ENCODE measurements around the gene MAN2C1.
A peak's percentile ranks its signal among the peaks of the same experiment; 100 is the strongest.
"Not testable (repeated sequence)": the region's sequence is repeated elsewhere in the genome, so short reads cannot be mapped to it uniquely, and the experiment has no call there.

The MAN2C1 gene

DNA sequence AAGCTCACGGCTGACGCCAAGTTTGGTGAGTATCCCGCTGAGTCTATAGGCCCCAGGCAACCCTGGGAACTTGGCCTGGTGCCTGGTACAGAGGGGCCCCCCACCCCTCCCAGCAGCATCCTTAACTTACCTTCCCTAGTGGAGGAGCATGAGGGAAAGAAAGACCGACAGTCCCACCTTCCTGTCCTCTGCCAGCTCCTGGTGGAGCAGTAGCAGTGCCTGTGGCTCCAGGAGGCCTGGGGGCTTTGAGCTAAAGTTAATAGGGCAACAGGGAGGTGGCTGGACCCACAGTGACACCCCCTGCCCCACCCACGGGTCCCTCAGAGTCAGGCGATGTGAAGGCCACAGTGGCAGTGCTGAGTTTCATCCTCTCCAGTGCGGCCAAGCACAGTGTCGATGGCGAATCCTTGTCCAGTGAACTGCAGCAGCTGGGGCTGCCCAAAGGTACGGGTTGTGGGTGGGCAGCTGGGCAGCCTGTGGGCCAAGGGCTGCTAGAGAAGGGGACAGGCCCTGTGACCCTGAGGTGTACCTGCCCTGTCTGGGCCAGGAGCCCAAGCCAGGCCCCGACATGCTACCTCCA is 29.7 kb downstream of the MAN2C1 start:
- H2BK15ac ChIP-seq (ENCODE audit: low read length) = no peak overlapping the region
- no peak overlapping the region for H2BK12ac ChIP-seq (ENCODE audit: low read length)
- no peak overlapping the region for H4K91ac ChIP-seq (ENCODE audit: low read depth, low read length, poor library complexity)
- H3K4ac ChIP-seq (ENCODE audit: low read length) = no peak overlapping the region
- no peak overlapping the region for H2BK5ac ChIP-seq (ENCODE audit: low read length)
- H3K4me3 ChIP-seq (ENCODE audit: low read length in 2 of 2) = no peak overlapping the region
- H2AK5ac ChIP-seq (ENCODE audit: low read depth, low read length) = no peak overlapping the region
- no peak overlapping the region for H4K8ac ChIP-seq (ENCODE audit: low read depth, low read length)
- no peak overlapping the region for H3K9ac ChIP-seq (ENCODE audit: low read depth, low read length, poor library complexity)
- no peak overlapping the region for H2BK120ac ChIP-seq (ENCODE audit: low read depth, low read length)
- H3K36me3 ChIP-seq (replicated peaks in 1 of 2; ENCODE audit: control insufficient read depth in 2 of 2, insufficient read depth in 2 of 2, low read length in 2 of 2) = peaks cover 0 to 30% of the 10 kb centered on the region in 2 donors
- H3K18ac ChIP-seq (ENCODE audit: low read length) = no peak overlapping the region
- peaks cover 4 to 5% of the 10 kb centered on the region in 2 donors for H3K4me1 ChIP-seq (ENCODE audit: control insufficient read depth in 2 of 2, insufficient read depth in 1 of 2, low read depth in 1 of 2, low read length in 2 of 2)
- H3K9me3 ChIP-seq (replicated peaks in 1 of 2; ENCODE audit: control insufficient read depth in 2 of 2, insufficient read depth in 1 of 2, low read depth in 1 of 2, low read length in 2 of 2) = no peaks in the 10 kb centered on the region
- no peak overlapping the region for H3K4me2 ChIP-seq (ENCODE audit: insufficient read depth, low read length, poor library complexity, severe bottlenecking)
- H3K79me1 ChIP-seq (ENCODE audit: low read depth, low read length) = peaks cover 6% of the 10 kb centered on the region
- H3K23ac ChIP-seq (ENCODE audit: low read depth, low read length, poor library complexity) = no peak overlapping the region
- no peak overlapping the region for H3K14ac ChIP-seq (ENCODE audit: low read length)
- no CpG with 5 or more reads among the region's 11 CpGs for WGBS, 2 donors (ENCODE audit: extremely low coverage in 2 of 2, insufficient read length in 2 of 2, insufficient replicate concordance in 1 of 2)
- no peak overlapping the region for H3K27ac ChIP-seq (replicated peaks; ENCODE audit: low read length)
- no peak overlapping the region for H2AFZ ChIP-seq (ENCODE audit: low read length)
- no peaks in the 10 kb centered on the region for H3K27me3 ChIP-seq (ENCODE audit: control insufficient read depth in 3 of 3, insufficient read depth in 3 of 3, low read depth in 1 of 3, low read length in 3 of 3)
- no peak for DNase-seq (ENCODE audit: low spot score)

DNA sequence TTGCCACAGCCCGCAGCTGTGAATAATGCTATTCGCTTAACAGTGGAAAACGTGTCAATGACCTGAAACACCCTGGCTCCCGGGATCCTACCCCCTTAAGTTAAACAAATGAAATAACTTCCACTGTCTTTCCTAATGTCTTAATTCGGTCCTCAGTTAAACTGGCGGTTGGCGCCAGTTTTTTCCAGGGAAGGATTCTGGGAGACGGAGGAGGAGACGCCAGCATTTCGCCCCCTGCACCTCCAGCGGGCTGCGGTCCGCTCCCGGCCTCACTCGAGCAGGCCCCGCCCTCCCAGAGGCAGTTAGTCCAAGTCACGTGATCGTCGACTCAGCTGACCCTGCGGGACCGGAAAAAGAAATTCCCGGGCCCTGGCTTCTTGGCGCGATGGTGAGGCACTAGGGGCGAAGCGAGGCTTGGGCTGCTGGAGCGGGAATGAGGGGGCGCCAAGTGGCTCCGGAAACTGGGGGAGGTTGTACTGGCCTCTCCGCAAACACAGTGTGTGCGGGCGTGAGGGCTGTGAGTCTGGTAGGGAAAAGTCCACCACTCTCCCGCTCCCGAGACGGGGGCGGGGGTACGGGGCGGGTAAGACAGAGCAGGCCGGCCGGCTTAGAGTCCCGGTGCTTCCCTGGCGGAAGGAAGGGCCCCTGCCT is 32.6 kb downstream of the MAN2C1 start, which contains the start of gene COMMD4:
TSS of gene COMMD4 (plus strand) at position 359 of the 651 bp plus-strand sequence. CDS start at position 386, 27 bp downstream.
- Histone ChIP-seq H2AK5ac (ENCODE audit: low read depth, low read length) (peak within 1 kb of the TSS; percentile 66), H3K23ac (ENCODE audit: low read depth, low read length, poor library complexity) (peak within 1 kb of the TSS; percentile 67), H3K4ac (ENCODE audit: low read length) (no peak within 1 kb of the TSS), H4K91ac (ENCODE audit: low read depth, low read length, poor library complexity) (no peak within 1 kb of the TSS), H3K4me3 (ENCODE audit: low read length in 2 of 2) (peak within 1 kb of the TSS; percentile 68 to 95), H2AFZ (ENCODE audit: low read length) (peak within 1 kb of the TSS; percentile 91), H3K27ac (replicated peaks; ENCODE audit: low read length) (no peak within 1 kb of the TSS), H3K36me3 (replicated peaks in 1 of 2; ENCODE audit: control insufficient read depth in 2 of 2, insufficient read depth in 2 of 2, low read length in 2 of 2) (peaks cover 0 to 23% of the 10 kb centered on the region in 2 donors), H3K27me3 (ENCODE audit: control insufficient read depth in 3 of 3, insufficient read depth in 3 of 3, low read depth in 1 of 3, low read length in 3 of 3) (peaks cover 0 to 9% (median 0%) of the 10 kb centered on the region in 3 experiments), H3K14ac (ENCODE audit: low read length) (no peak within 1 kb of the TSS), H3K4me2 (ENCODE audit: insufficient read depth, low read length, poor library complexity, severe bottlenecking) (peak within 1 kb of the TSS; percentile 84), H2BK5ac (ENCODE audit: low read length) (no peak within 1 kb of the TSS), H2BK15ac (ENCODE audit: low read length) (no peak within 1 kb of the TSS), H3K9me3 (replicated peaks in 1 of 2; ENCODE audit: control insufficient read depth in 2 of 2, insufficient read depth in 1 of 2, low read depth in 1 of 2, low read length in 2 of 2) (no peaks in the 10 kb centered on the region), H3K4me1 (ENCODE audit: control insufficient read depth in 2 of 2, insufficient read depth in 1 of 2, low read depth in 1 of 2, low read length in 2 of 2) (peaks cover 4 to 5% of the 10 kb centered on the region in 2 donors), H3K9ac (ENCODE audit: low read depth, low read length, poor library complexity) (peak within 1 kb of the TSS; percentile 72), H2BK12ac (ENCODE audit: low read length) (no peak within 1 kb of the TSS), H2BK120ac (ENCODE audit: low read depth, low read length) (no peak within 1 kb of the TSS), H3K79me1 (ENCODE audit: low read depth, low read length) (peaks cover 6% of the 10 kb centered on the region), H3K18ac (ENCODE audit: low read length) (peak within 1 kb of the TSS; percentile 95), H4K8ac (ENCODE audit: low read depth, low read length) (no peak within 1 kb of the TSS)
- DNase-seq (ENCODE audit: low spot score) = peak; percentile 94
- WGBS, 2 donors (ENCODE audit: extremely low coverage in 2 of 2, insufficient read length in 2 of 2, insufficient replicate concordance in 1 of 2) = no CpG with 5 or more reads among the region's 42 CpGs

DNA sequence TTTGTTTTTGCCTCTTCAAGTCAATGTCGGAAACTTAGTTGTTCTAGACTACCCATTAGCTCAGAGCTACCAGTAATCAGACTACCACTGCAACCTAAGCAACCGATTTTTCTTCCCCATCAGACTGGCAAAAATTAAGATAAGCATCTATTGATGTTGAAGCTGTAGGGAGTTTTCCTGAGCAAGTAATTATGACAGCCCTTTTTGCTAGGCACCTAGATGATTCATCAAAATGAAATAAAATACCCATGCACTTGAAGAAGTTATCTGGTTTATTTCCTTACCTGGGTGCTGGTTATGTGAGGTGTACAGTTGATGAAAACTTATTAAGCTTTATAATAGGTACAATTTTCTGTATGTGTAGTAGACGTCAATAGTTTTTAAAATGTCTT is 33.1 kb downstream of the MAN2C1 start:
- H3K4me2 ChIP-seq (ENCODE audit: insufficient read depth, low read length, poor library complexity, severe bottlenecking) = peak overlapping the region; percentile 21
- H3K27ac ChIP-seq (replicated peaks; ENCODE audit: low read length) = no peak overlapping the region
- no peak overlapping the region for H3K23ac ChIP-seq (ENCODE audit: low read depth, low read length, poor library complexity)
- H3K79me1 ChIP-seq (ENCODE audit: low read depth, low read length) = peaks cover 6% of the 10 kb centered on the region
- no peak overlapping the region for H2BK120ac ChIP-seq (ENCODE audit: low read depth, low read length)
- no peaks in the 10 kb centered on the region for H3K9me3 ChIP-seq (replicated peaks in 1 of 2; ENCODE audit: control insufficient read depth in 2 of 2, insufficient read depth in 1 of 2, low read depth in 1 of 2, low read length in 2 of 2)
- no peak overlapping the region for H2BK15ac ChIP-seq (ENCODE audit: low read length)
- H4K91ac ChIP-seq (ENCODE audit: low read depth, low read length, poor library complexity) = no peak overlapping the region
- no peak overlapping the region for H2BK12ac ChIP-seq (ENCODE audit: low read length)
- H3K18ac ChIP-seq (ENCODE audit: low read length) = no peak overlapping the region
- no peak overlapping the region for H2AK5ac ChIP-seq (ENCODE audit: low read depth, low read length)
- H3K36me3 ChIP-seq (replicated peaks in 1 of 2; ENCODE audit: control insufficient read depth in 2 of 2, insufficient read depth in 2 of 2, low read length in 2 of 2) = peaks cover 0 to 20% of the 10 kb centered on the region in 2 donors
- H4K8ac ChIP-seq (ENCODE audit: low read depth, low read length) = no peak overlapping the region
- H3K4me1 ChIP-seq (ENCODE audit: control insufficient read depth in 2 of 2, insufficient read depth in 1 of 2, low read depth in 1 of 2, low read length in 2 of 2) = peaks cover 4 to 5% of the 10 kb centered on the region in 2 donors
- H3K14ac ChIP-seq (ENCODE audit: low read length) = no peak overlapping the region
- H3K4ac ChIP-seq (ENCODE audit: low read length) = no peak overlapping the region
- H3K9ac ChIP-seq (ENCODE audit: low read depth, low read length, poor library complexity) = no peak overlapping the region
- H3K27me3 ChIP-seq (ENCODE audit: control insufficient read depth in 3 of 3, insufficient read depth in 3 of 3, low read depth in 1 of 3, low read length in 3 of 3) = peaks cover 0 to 13% (median 0%) of the 10 kb centered on the region in 3 experiments
- DNase-seq (ENCODE audit: low spot score) = no peak
- peak overlapping the region; percentile 91 for H2AFZ ChIP-seq (ENCODE audit: low read length)
- no CpG with 5 or more reads among the region's 3 CpGs for WGBS, 2 donors (ENCODE audit: extremely low coverage in 2 of 2, insufficient read length in 2 of 2, insufficient replicate concordance in 1 of 2)
- peak overlapping the region in 1 of 2 donors; percentile 68 for H3K4me3 ChIP-seq (ENCODE audit: low read length in 2 of 2)
- no peak overlapping the region for H2BK5ac ChIP-seq (ENCODE audit: low read length)

DNA sequence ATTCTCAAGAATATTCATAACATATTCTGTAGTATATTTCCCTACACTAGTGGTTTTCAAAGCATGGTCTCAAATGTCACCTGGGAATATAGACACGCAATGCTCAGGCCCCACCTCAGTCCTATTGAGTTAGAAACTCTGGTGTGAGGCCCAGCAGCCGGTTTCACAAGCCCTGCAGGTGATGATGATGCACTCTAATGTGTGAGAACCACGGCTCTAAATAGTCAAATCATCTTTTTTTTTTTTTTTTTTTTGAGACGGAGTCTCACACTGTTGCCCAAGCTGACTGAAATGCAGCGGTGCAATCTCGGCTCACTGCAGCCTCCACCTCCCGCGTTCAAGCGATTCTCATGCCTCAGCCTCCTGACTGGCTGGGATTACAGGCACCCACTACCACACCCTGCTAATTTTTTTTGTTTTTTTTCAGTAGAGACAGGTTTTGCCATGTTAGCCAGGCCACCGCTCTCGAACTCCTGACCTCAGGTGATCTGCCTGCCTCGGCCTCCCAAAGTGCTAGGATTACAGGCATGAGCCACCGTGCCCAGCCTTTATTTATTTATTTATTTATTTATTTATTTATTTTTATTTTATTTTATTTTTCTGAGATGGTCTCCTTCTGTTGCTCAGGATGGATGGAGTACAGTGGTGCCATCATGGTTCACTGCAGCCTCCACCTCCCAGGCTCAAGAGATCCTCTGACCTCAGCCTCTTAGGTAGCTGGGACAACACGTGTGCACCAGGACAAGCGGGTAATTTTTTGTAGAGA is 34.6 kb downstream of the MAN2C1 start:
- H3K9ac ChIP-seq (ENCODE audit: low read depth, low read length, poor library complexity); H3K18ac ChIP-seq (ENCODE audit: low read length); H4K8ac ChIP-seq (ENCODE audit: low read depth, low read length); H3K9me3 ChIP-seq (replicated peaks in 1 of 2; ENCODE audit: control insufficient read depth in 2 of 2, insufficient read depth in 1 of 2, low read depth in 1 of 2, low read length in 2 of 2); H3K27ac ChIP-seq (replicated peaks; ENCODE audit: low read length); H3K4me1 ChIP-seq (ENCODE audit: control insufficient read depth in 2 of 2, insufficient read depth in 1 of 2, low read depth in 1 of 2, low read length in 2 of 2); H2AK5ac ChIP-seq (ENCODE audit: low read depth, low read length); H2BK120ac ChIP-seq (ENCODE audit: low read depth, low read length); H3K4me2 ChIP-seq (ENCODE audit: insufficient read depth, low read length, poor library complexity, severe bottlenecking); H3K79me1 ChIP-seq (ENCODE audit: low read depth, low read length); H3K4ac ChIP-seq (ENCODE audit: low read length); H3K14ac ChIP-seq (ENCODE audit: low read length); H4K91ac ChIP-seq (ENCODE audit: low read depth, low read length, poor library complexity); H2AFZ ChIP-seq (ENCODE audit: low read length); H3K36me3 ChIP-seq (replicated peaks in 1 of 2; ENCODE audit: control insufficient read depth in 2 of 2, insufficient read depth in 2 of 2, low read length in 2 of 2); H2BK15ac ChIP-seq (ENCODE audit: low read length); H3K4me3 ChIP-seq (ENCODE audit: low read length in 2 of 2); H2BK5ac ChIP-seq (ENCODE audit: low read length); H3K23ac ChIP-seq (ENCODE audit: low read depth, low read length, poor library complexity); DNase-seq (ENCODE audit: low spot score); H2BK12ac ChIP-seq (ENCODE audit: low read length): not testable (repeated sequence)
- peaks cover 0 to 15% (median 0%) of the 10 kb centered on the region in 3 experiments for H3K27me3 ChIP-seq (ENCODE audit: control insufficient read depth in 3 of 3, insufficient read depth in 3 of 3, low read depth in 1 of 3, low read length in 3 of 3)
- no CpG with 5 or more reads among the region's 15 CpGs for WGBS, 2 donors (ENCODE audit: extremely low coverage in 2 of 2, insufficient read length in 2 of 2, insufficient replicate concordance in 1 of 2)

Data from neuronal stem cell (in vitro differentiated cells).